CD4-positive, alpha-beta T cell treated with Interleukin-17A for 4 hours (primary cell): ENCODE data around the gene SS18L1.

Experiments used
- DNase-seq: peaks from one replicate; pipeline ENCODE4 v3.0.0-alpha.2; 2020; ENCODE audit warnings: mixed read lengths

Gene SS18L1

GRCh38 chr20:62230276-62230675 lies 86.7 kb downstream of the SS18L1 start:
- DNase-seq = no peak

GRCh38 chr20:62230696-62231095 lies 87.1 kb downstream of the SS18L1 start:
- DNase-seq = no peak

- no peak for DNase-seq
Measured at GRCh38 chr20:62231292-62231691, 87.7 kb downstream of the SS18L1 start.
